Measurements from ENCODE around the gene ARHGEF38. TPM values are rescaled to one million over a fixed set of nuclear protein-coding genes. Genes with fewer than 3 reads are reported as not detected.

ARHGEF38 gene
- total and polyA plus RNA-seq, 9 donors, result 0.12 to 1.3 (median 0.24) TPM; not detected in 5

DNA sequence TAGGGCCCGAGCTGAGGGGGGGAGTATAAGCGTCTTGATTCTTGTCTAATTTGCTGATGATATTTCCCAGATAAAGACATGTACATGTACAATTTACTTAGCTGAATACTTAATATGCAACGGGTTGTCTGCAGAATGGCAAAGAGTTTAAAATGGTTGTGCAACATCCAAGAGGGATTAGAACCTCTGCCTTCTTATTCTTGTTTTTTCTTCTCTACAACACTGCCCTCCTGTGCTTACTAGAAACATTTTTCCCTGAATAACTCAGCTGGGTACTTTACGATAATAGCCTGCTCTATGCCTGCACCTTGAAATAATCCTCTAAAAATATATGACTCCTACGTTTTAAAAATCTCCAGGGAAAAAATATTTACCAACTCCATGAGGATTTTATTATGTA is 114.3 kb downstream of the ARHGEF38 start:
- no peaks in the 10 kb centered on the region for H3K36me3 ChIP-seq
- intact Hi-C loops (cut with DNase I), result loop anchor here in 1 of 4 donors (10.0 kb wide), 1 partner anchor 142 kb away; no protein-coding TSS in a partner anchor
- TF ChIP-seq CTCF (IDR thresholded peaks at IDR 0.05), result no peak
- no peak for TF ChIP-seq POLR2A (IDR thresholded peaks at IDR 0.05)
- no peak for TF ChIP-seq EP300 (IDR thresholded peaks at IDR 0.05)
- H3K4me3 ChIP-seq, result no peak overlapping the region
- H3K4me1 ChIP-seq (ENCODE audit: insufficient read depth), result no peaks in the 10 kb centered on the region
- WGBS, 3 donors, result 42 to 44% (median 44%) methylated on average over 5 of the region's 5 CpGs
- H3K9me3 ChIP-seq, result no peaks in the 10 kb centered on the region
- DNase-seq, result no peak
- H3K27me3 ChIP-seq, result no peaks in the 10 kb centered on the region
- H3K27ac ChIP-seq, result no peak overlapping the region

GRCh38 chr4:105670684-105671083 is 118.3 kb downstream of the ARHGEF38 start:
- no peak overlapping the region for H3K27ac ChIP-seq
- TF ChIP-seq CTCF (IDR thresholded peaks at IDR 0.05), result no peak
- TF ChIP-seq POLR2A (IDR thresholded peaks at IDR 0.05), result no peak
- no peak for TF ChIP-seq EP300 (IDR thresholded peaks at IDR 0.05)
- no peak for DNase-seq
- H3K4me3 ChIP-seq, result no peak overlapping the region
- H3K36me3 ChIP-seq, result no peaks in the 10 kb centered on the region
- no peaks in the 10 kb centered on the region for H3K4me1 ChIP-seq (ENCODE audit: insufficient read depth)
- intact Hi-C loops (cut with DNase I), result no loop called here
- no peaks in the 10 kb centered on the region for H3K9me3 ChIP-seq
- H3K27me3 ChIP-seq, result no peaks in the 10 kb centered on the region

DNA sequence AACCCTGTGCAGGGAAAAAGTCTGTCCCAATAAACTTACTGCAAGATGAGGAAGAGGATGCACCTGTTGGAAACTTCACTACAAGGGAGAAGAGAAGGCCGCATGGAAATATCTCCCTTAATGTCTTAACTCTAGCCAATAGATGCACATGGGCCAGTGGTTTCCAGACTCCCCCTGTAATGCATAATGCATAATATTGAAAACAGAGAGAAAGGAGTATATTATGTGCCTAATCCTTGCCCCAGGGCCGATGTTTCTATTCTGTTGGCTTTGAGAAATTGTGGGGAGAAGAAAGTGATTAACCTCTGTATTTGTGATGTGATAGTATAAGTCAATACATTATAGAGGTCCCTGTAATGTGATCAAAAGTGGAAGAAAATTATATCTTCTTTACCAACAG is 118.9 kb downstream of the ARHGEF38 start:
- H3K9me3 ChIP-seq, result no peaks in the 10 kb centered on the region
- intact Hi-C loops (cut with DNase I), result no loop called here
- 80 to 88% (median 83%) methylated on average over 2 of the region's 2 CpGs for WGBS, 3 donors

GRCh38 chr4:105674011-105674410 is 121.6 kb downstream of the ARHGEF38 start:
- H3K27ac ChIP-seq, result no peak overlapping the region
- H3K27me3 ChIP-seq, result no peaks in the 10 kb centered on the region
- H3K36me3 ChIP-seq, result no peaks in the 10 kb centered on the region
- WGBS, 3 donors, result 73 to 85% (median 76%) methylated on average over 1 of the region's 1 CpG
- no peak overlapping the region for H3K4me3 ChIP-seq
- no peaks in the 10 kb centered on the region for H3K9me3 ChIP-seq
- no peaks in the 10 kb centered on the region for H3K4me1 ChIP-seq (ENCODE audit: insufficient read depth)
- DNase-seq, result no peak
- intact Hi-C loops (cut with DNase I), result no loop called here
- TF ChIP-seq POLR2A (IDR thresholded peaks at IDR 0.05) (no peak), EP300 (IDR thresholded peaks at IDR 0.05) (no peak), CTCF (IDR thresholded peaks at IDR 0.05) (no peak)

More for the DNA sequence above, 118.9 kb downstream of the ARHGEF38 start:
- Histone ChIP-seq H3K27ac (no peak overlapping the region), H3K36me3 (no peaks in the 10 kb centered on the region), H3K27me3 (no peaks in the 10 kb centered on the region), H3K4me3 (no peak overlapping the region), H3K4me1 (ENCODE audit: insufficient read depth) (no peaks in the 10 kb centered on the region)
- DNase-seq, result no peak
- no peak for TF ChIP-seq POLR2A (IDR thresholded peaks at IDR 0.05)
- no peak for TF ChIP-seq EP300 (IDR thresholded peaks at IDR 0.05)
- TF ChIP-seq CTCF (IDR thresholded peaks at IDR 0.05), result no peak

Data from ovary (tissue), 9 donors.